GM23248 (cell line): ENCODE measurements around the gene HMGXB3.

ENCODE experiments used
- EZH2 ChIP-seq: fragments of 200-600 bp; sonication (generic); IDR thresholded peaks from 2 replicates; pipeline ENCODE4 v1.6.1; 2018; ENCODE audit warnings: antibody characterized with exemption, mild to moderate bottlenecking; ENCODE audit not compliant: insufficient read depth, poor library complexity, severe bottlenecking
- EZH2phosphoT487 ChIP-seq: fragments of 200-600 bp; sonication (generic); IDR thresholded peaks from 2 replicates; pipeline ENCODE4 v1.6.1; 2018; ENCODE audit warnings: antibody characterized with exemption, moderate library complexity, mild to moderate bottlenecking, low read depth; ENCODE audit not compliant: insufficient read depth

DNA sequence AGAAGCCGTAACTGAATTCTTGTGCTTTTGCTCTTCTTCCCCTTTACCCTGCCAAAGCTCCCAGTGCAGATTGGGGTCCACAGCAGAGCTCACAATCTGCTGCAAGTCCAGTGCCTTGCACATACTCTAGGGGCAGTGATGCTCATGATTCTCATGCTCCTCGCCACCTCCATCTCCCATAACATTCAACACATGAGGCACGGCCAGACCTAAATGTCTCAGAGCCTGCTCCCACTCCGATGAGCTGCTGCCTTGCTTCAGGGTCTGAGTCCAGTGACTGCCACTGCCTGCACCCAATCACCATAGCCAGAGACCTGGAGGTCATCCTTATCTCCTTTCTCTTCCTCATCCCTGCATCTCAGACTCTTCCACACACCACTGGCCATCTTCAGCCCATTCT, 75.3 kb downstream of the HMGXB3 start:
- TF ChIP-seq EZH2 (no peak), EZH2phosphoT487 (no peak)
